MCF 10A (cell line): Measurements from ENCODE around the gene HBG1. TPM values are rescaled to one million over a fixed set of nuclear protein-coding genes. Genes with fewer than 3 reads are reported as not detected.

Experiments used
- BruUV-seq: library from RNA; stranded (reverse); fragments of 400-500 nt; replicated peaks from 2 replicates; lab custom pipeline; 2021; lab: Mats Ljungman, UMichigan
- CTCF ChIA-PET: fragments of 300-600 bp; sonication (Branson Sonifier 250); formaldehyde crosslinking; extraction: SDS; loops from one replicate; lab custom pipeline; 2021; ENCODE audit warnings: antibody characterized with exemption, inconsistent platforms; lab: Yijun Ruan, JAX
- POLR2A ChIA-PET: fragments of 300-600, 350-650 bp; sonication (Branson Sonifier 250); formaldehyde crosslinking; extraction: SDS; loops from one replicate; lab custom pipeline; 2020; ENCODE audit warnings: antibody characterized with exemption, inconsistent platforms; lab: Yijun Ruan, JAX
- DNase-seq: peaks from one replicate; pipeline ENCODE4 v3.0.0-alpha.2; 2018; ENCODE audit not compliant: unreplicated experiment
- H3K27ac Mint-ChIP-seq: one replicate; pipeline ENCODE4 v1.8.0; 2022; ENCODE audit warnings: mild to moderate bottlenecking, low read depth, mixed read lengths; ENCODE audit not compliant: unreplicated experiment
- H3K27me3 Mint-ChIP-seq: one replicate; pipeline ENCODE4 v1.8.0; 2022; ENCODE audit warnings: mixed read lengths; ENCODE audit not compliant: insufficient read depth, unreplicated experiment
- H3K36me3 Mint-ChIP-seq: one replicate; pipeline ENCODE4 v1.8.0; 2022; ENCODE audit warnings: mild to moderate bottlenecking, moderate library complexity, mixed read lengths; ENCODE audit not compliant: insufficient read depth, unreplicated experiment
- H3K4me1 Mint-ChIP-seq: one replicate; pipeline ENCODE4 v1.8.0; 2022; ENCODE audit warnings: mixed read lengths; ENCODE audit not compliant: insufficient read depth, unreplicated experiment
- H3K4me3 Mint-ChIP-seq: one replicate; pipeline ENCODE4 v1.8.0; 2022; ENCODE audit warnings: mild to moderate bottlenecking, moderate library complexity, mixed read lengths; ENCODE audit not compliant: unreplicated experiment
- H3K9me3 Mint-ChIP-seq: one replicate; pipeline ENCODE4 v1.8.0; 2022; ENCODE audit warnings: mixed read lengths; ENCODE audit not compliant: unreplicated experiment
- CTCF ChIP-seq: fragments of 200-600 bp; IDR thresholded peaks from one replicate; pipeline ENCODE4 v1.8.0; 2022; ENCODE audit warnings: antibody characterized with exemption, mild to moderate bottlenecking; ENCODE audit not compliant: unreplicated experiment
- intact Hi-C: fragments of 100-400 bp; cut with micrococcal nuclease; formaldehyde crosslinking; loops from 2 replicates; pipeline ENCODE4 v1.14.1; 2022
- total RNA-seq: library from RNA; stranded (reverse); gene quantifications from 2 replicates; pipeline ENCODE4 v1.2.3, GENCODE V29; 2022

Gene HBG1
- total RNA-seq, 1 experiment from 2014 or later, result not detected

GRCh38 chr11:5210376-5210885 is 39.2 kb downstream of the HBG1 start:
- intact Hi-C loops, result no loop called here
- Mint-ChIP-seq H3K4me1 (peaks cover 5% of the 10 kb centered on the region), H3K27ac (no peak overlapping the region)

DNA sequence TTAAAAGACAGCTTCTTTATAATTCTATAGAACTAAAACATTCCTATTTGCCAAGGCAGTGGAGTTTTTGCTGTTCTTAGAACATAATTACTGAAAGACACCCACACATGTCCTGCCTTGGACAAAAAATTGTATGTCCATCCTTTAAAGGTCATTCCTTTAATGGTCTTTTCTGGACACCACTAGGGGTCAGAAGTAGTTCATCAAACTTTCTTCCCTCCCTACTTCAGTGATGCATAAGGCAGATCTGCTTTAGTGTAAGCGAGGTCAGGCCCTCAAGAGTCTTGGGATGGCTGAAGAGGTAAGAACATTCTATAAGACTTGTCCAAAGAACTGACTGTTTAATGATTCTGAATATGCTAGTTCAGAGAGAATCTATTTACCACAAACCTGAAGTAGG is 44.9 kb downstream of the HBG1 start:
- intact Hi-C loops, result loop anchor here (1.0 to 5.0 kb wide), 5 partner anchors 80 to 604 kb away; partner anchors contain the start of gene OR52N2

More at GRCh38 chr11:5210376-5210885, 39.2 kb downstream of the HBG1 start:
- no TSS peak for BruUV-seq
- ChIA-PET CTCF (interaction anchor here (0.8 kb wide), 1 partner anchor 81 kb away, joined by 4 read pairs; no protein-coding TSS in a partner anchor), POLR2A (no interaction called here)
- Mint-ChIP-seq H3K4me3 (no peak overlapping the region), H3K9me3 (no peaks in the 10 kb centered on the region), H3K36me3 (no peaks in the 10 kb centered on the region), H3K27me3 (peaks cover 11% of the 10 kb centered on the region)
- no peak for TF ChIP-seq CTCF
- DNase-seq, result no peak

DNA sequence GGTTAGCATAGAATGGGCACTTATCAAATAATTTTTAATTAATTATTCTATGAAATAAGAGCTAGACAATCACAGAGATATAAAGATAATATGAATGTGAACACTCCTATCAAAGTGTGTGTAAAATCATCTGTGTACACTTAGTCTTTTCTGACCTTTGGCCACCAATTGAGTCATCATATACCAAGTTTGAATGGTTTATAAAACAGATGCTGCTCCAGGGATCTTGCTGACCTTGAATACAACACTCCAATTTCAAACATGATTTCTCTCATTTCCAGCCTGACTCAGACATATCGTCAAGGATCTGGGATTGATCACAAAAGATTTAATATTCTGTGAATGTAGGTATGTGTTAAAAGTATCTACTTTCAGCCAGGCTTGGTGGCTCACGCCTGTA is 46.3 kb downstream of the HBG1 start:
- no peaks in the 10 kb centered on the region for H3K36me3 Mint-ChIP-seq

More for the DNA sequence above, 44.9 kb downstream of the HBG1 start:
- H3K4me3 Mint-ChIP-seq, result no peak overlapping the region
- H3K27me3 Mint-ChIP-seq, result peaks cover 39% of the 10 kb centered on the region
- ChIA-PET POLR2A (no interaction called here), CTCF (interaction anchor here (0.6 to 3.3 kb wide), 13 partner anchors 9 to 1271 kb away, joined by 3 to 14 read pairs (median 3); no protein-coding TSS in a partner anchor)
- no peak overlapping the region for H3K27ac Mint-ChIP-seq
- peaks cover 5% of the 10 kb centered on the region for H3K4me1 Mint-ChIP-seq
- DNase-seq, result peak; percentile 63
- no TSS peak for BruUV-seq
- TF ChIP-seq CTCF, result peak; percentile 58
- H3K9me3 Mint-ChIP-seq, result no peaks in the 10 kb centered on the region
- H3K36me3 Mint-ChIP-seq, result no peaks in the 10 kb centered on the region

GRCh38 chr11:5200582-5200981 is 49.1 kb downstream of the HBG1 start, which contains the start of gene OR51V1:
TSS of gene OR51V1 (minus strand) at chr11:5200682. CDS start at chr11:5200682, 0 bp downstream.
- BruUV-seq, result no TSS peak
- TF ChIP-seq CTCF, result no peak
- no peaks in the 10 kb centered on the region for H3K4me1 Mint-ChIP-seq
- H3K4me3 Mint-ChIP-seq, result no peak within 1 kb of the TSS
- no peak for DNase-seq
- CTCF ChIA-PET, result interaction anchor here (1.3 kb wide), 1 partner anchor 85 kb away, joined by 4 read pairs; no protein-coding TSS in a partner anchor
- peaks cover 46% of the 10 kb centered on the region for H3K27me3 Mint-ChIP-seq
- POLR2A ChIA-PET, result no interaction called here
- no peaks in the 10 kb centered on the region for H3K36me3 Mint-ChIP-seq
- no peak within 1 kb of the TSS for H3K27ac Mint-ChIP-seq
- no peaks in the 10 kb centered on the region for H3K9me3 Mint-ChIP-seq
- intact Hi-C loops, result no loop called here

More for the DNA sequence above, 46.3 kb downstream of the HBG1 start:
- Mint-ChIP-seq H3K27me3 (peaks cover 46% of the 10 kb centered on the region), H3K4me1 (peaks cover 5% of the 10 kb centered on the region), H3K4me3 (no peak overlapping the region), H3K9me3 (no peaks in the 10 kb centered on the region), H3K27ac (no peak overlapping the region)
- CTCF ChIA-PET, result interaction anchor here (0.6 to 3.3 kb wide), 13 partner anchors 9 to 1152 kb away, joined by 3 to 18 read pairs (median 3); no protein-coding TSS in a partner anchor
- BruUV-seq, result no TSS peak
- TF ChIP-seq CTCF, result no peak
- DNase-seq, result no peak
- intact Hi-C loops, result no loop called here
- POLR2A ChIA-PET, result no interaction called here
